Measurements from ENCODE around the gene CLDN18.

DNA sequence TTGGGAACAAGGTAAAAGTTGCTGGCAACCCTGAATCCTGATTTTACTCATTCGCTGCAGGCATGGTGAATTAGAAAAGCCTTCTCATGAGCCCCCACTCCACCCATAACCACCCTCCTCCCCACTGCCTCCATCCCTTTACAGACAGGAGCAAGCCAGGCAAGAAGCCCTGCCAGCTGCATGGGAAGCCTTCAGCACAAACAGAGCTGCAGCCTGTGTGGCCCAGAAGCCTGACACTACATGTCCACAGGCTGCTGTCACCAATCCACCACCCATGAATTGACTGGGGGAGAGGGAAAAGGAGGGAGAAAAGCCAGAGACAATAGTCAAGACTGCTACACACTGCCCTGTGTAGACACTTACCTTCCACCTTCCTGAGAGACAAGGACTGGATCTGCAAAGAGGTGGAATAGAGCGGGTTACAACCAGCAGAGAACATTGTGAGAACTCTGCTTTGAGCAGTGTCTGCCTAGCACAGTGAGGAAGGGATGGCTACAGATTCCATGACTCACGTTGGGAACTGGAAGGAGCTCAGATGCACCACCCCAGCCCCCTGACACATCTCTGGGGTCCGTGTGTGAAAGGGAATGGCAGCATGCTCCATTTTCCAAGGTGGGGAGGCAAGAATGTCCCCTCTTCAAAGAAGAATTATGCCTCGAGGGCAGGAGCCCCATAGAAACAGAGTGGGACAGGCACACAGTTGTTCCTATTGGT, 71.6 kb downstream of the CLDN18 start:
- TF ChIP-seq, protein P1, sequence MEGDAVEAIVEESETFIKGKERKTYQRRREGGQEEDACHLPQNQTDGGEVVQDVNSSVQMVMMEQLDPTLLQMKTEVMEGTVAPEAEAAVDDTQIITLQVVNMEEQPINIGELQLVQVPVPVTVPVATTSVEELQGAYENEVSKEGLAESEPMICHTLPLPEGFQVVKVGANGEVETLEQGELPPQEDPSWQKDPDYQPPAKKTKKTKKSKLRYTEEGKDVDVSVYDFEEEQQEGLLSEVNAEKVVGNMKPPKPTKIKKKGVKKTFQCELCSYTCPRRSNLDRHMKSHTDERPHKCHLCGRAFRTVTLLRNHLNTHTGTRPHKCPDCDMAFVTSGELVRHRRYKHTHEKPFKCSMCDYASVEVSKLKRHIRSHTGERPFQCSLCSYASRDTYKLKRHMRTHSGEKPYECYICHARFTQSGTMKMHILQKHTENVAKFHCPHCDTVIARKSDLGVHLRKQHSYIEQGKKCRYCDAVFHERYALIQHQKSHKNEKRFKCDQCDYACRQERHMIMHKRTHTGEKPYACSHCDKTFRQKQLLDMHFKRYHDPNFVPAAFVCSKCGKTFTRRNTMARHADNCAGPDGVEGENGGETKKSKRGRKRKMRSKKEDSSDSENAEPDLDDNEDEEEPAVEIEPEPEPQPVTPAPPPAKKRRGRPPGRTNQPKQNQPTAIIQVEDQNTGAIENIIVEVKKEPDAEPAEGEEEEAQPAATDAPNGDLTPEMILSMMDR (IDR thresholded peaks at IDR 0.05), result no peak
- TF ChIP-seq POLR2A (IDR thresholded peaks at IDR 0.05), result no peak

Data from testis (tissue), 2 donors.